IMR-90 (cell line): ENCODE measurements around the gene MOB1A. TPM values are rescaled to one million over a fixed set of nuclear protein-coding genes. Genes with fewer than 3 reads are reported as not detected.

ENCODE experiments used
- ATAC-seq: fragments of 200-7000 bp; cut with Tn5 transposase; 2 replicates; pipeline ENCODE4 v1.9.1; 2020; ENCODE audit warnings: low read depth, mild to moderate bottlenecking, moderate library complexity
- BruUV-seq: library from RNA; stranded (reverse); fragments of 400-500 nt; replicated peaks from 2 replicates; lab custom pipeline; 2021; lab: Mats Ljungman, UMichigan
- CTCF ChIA-PET: fragments of 300-600 bp; formaldehyde crosslinking; extraction: SDS; loops from one replicate; lab custom pipeline; 2021; ENCODE audit warnings: antibody characterized with exemption; lab: Yijun Ruan, JAX
- POLR2A ChIA-PET: fragments of 300-600 bp; sonication (Branson Sonifier 250); formaldehyde crosslinking; loops from one replicate; lab custom pipeline; 2022; ENCODE audit warnings: antibody characterized with exemption; ENCODE audit not compliant: unreplicated experiment; lab: Charles Lee
- DNase-seq: peaks from one replicate; pipeline ENCODE4 v3.0.0; 2013
- H2AFZ ChIP-seq: replicated peaks from 2 replicates; pipeline ENCODE3; 2013; ENCODE audit warnings: low read length, mild to moderate bottlenecking; ENCODE audit not compliant: poor library complexity
- H2AK5ac ChIP-seq: 2 replicates; pipeline ENCODE4 v1.6.1; 2013; ENCODE audit warnings: low read depth, low read length, inconsistent platforms
- H2AK9ac ChIP-seq: replicated peaks from 2 replicates; pipeline ENCODE3; 2013; ENCODE audit warnings: mild to moderate bottlenecking, low read depth, low read length, moderate library complexity; ENCODE audit not compliant: poor library complexity
- H2BK120ac ChIP-seq: 2 replicates; pipeline ENCODE4 v1.6.1; 2013; ENCODE audit warnings: low read depth, low read length, inconsistent platforms
- H2BK15ac ChIP-seq: 3 replicates; pipeline ENCODE4 v1.6.1; 2013; ENCODE audit warnings: low read depth, low read length, inconsistent platforms
- H2BK20ac ChIP-seq: 2 replicates; pipeline ENCODE4 v1.6.1; 2013; ENCODE audit warnings: low read depth, mild to moderate bottlenecking, inconsistent platforms, low read length, moderate library complexity
- H2BK5ac ChIP-seq: 2 replicates; pipeline ENCODE4 v1.6.1; 2013; ENCODE audit warnings: mild to moderate bottlenecking, low read depth, low read length, inconsistent platforms; ENCODE audit not compliant: poor library complexity, severe bottlenecking
- H3K14ac ChIP-seq: replicated peaks from 2 replicates; pipeline ENCODE4 v1.6.1; 2013; ENCODE audit warnings: low read depth, low read length, inconsistent platforms
- H3K18ac ChIP-seq: 2 replicates; pipeline ENCODE4 v1.6.1; 2013; ENCODE audit warnings: low read depth, low read length, control low read depth
- H3K23ac ChIP-seq: 2 replicates; pipeline ENCODE4 v1.6.1; 2013; ENCODE audit warnings: low read depth, low read length, inconsistent platforms
- H3K27ac ChIP-seq: 2 replicates; pipeline ENCODE4 v1.5.1; 2013; ENCODE audit warnings: mild to moderate bottlenecking, control low read depth, low read length; ENCODE audit not compliant: insufficient read depth
- H3K27me3 ChIP-seq: 2 replicates; pipeline ENCODE4 v1.6.1; 2013; ENCODE audit warnings: low read length; ENCODE audit not compliant: control insufficient read depth, insufficient read depth
- H3K36me3 ChIP-seq: 2 replicates; pipeline ENCODE4 v1.6.1; 2013; ENCODE audit warnings: low read length, mixed read lengths; ENCODE audit not compliant: control insufficient read depth, insufficient read depth
- H3K4ac ChIP-seq: 2 replicates; pipeline ENCODE4 v1.6.1; 2013; ENCODE audit warnings: low read depth, low read length, inconsistent platforms
- H3K4me1 ChIP-seq: 2 replicates; pipeline ENCODE4 v1.6.1; 2013; ENCODE audit warnings: low read length, mixed read lengths; ENCODE audit not compliant: control insufficient read depth, insufficient read depth
- H3K4me2 ChIP-seq: 2 replicates; pipeline ENCODE4 v1.6.1; 2013; ENCODE audit warnings: low read depth, mild to moderate bottlenecking, control low read depth, low read length, moderate library complexity
- H3K4me3 ChIP-seq: 2 replicates; pipeline ENCODE4 v1.5.1; 2013; ENCODE audit warnings: low read depth, mild to moderate bottlenecking, control low read depth, low read length, moderate library complexity; ENCODE audit not compliant: insufficient read depth
- H3K56ac ChIP-seq: 2 replicates; pipeline ENCODE4 v1.6.1; 2013; ENCODE audit warnings: low read length, inconsistent platforms; ENCODE audit not compliant: insufficient read depth; ENCODE audit errors: extremely low read depth
- H3K79me1 ChIP-seq, 2 experiments: 2 replicates each; pipeline ENCODE4 v1.6.1; 2013; ENCODE audit warnings: low read length in 2 of 2, inconsistent platforms in 1 of 2, low read depth in 1 of 2
- H3K9ac ChIP-seq: 2 replicates; pipeline ENCODE4 v1.6.1; 2013; ENCODE audit warnings: low read depth, low read length, control low read depth
- H3K9me1 ChIP-seq: 2 replicates; pipeline ENCODE4 v1.6.1; 2013; ENCODE audit warnings: low read length, inconsistent platforms; ENCODE audit not compliant: insufficient read depth
- H3K9me3 ChIP-seq: 2 replicates; pipeline ENCODE4 v1.6.1; 2013; ENCODE audit warnings: low read length; ENCODE audit not compliant: control insufficient read depth, insufficient read depth
- H4K20me1 ChIP-seq: 2 replicates; pipeline ENCODE4 v1.6.1; 2013; ENCODE audit warnings: low read length, inconsistent platforms; ENCODE audit not compliant: insufficient read depth
- H4K5ac ChIP-seq: 2 replicates; pipeline ENCODE4 v1.6.1; 2013; ENCODE audit warnings: mild to moderate bottlenecking, low read depth, low read length, control low read depth
- H4K8ac ChIP-seq, 2 experiments: 2 replicates each; pipeline ENCODE4 v1.6.1; 2013; ENCODE audit warnings: low read depth in 2 of 2, low read length in 2 of 2, control low read depth in 1 of 2, inconsistent platforms in 1 of 2
- H4K91ac ChIP-seq: 2 replicates; pipeline ENCODE4 v1.6.1; 2013; ENCODE audit warnings: low read depth, low read length, inconsistent platforms; ENCODE audit not compliant: insufficient read depth
- BHLHE40 ChIP-seq: fragments of 150-350 bp; IDR thresholded peaks from 2 replicates; pipeline ENCODE4 v1.6.1; 2016; ENCODE audit warnings: mild to moderate bottlenecking, low read depth, low read length
- CEBPB ChIP-seq: IDR thresholded peaks from 2 replicates; pipeline ENCODE4 v1.6.1; 2012; ENCODE audit warnings: low read depth, low read length, improper control_type of control experiment
- CHD1 ChIP-seq: IDR thresholded peaks from 2 replicates; pipeline ENCODE4 v1.6.1; 2012; ENCODE audit warnings: low read depth, low read length, improper control_type of control experiment
- CTCF ChIP-seq: conservative IDR thresholded peaks from 2 replicates; pipeline ENCODE4 v1.5.1; 2012; ENCODE audit warnings: mild to moderate bottlenecking, low read depth, low read length, improper control_type of control experiment
- FOS ChIP-seq: fragments of 150-350 bp; IDR thresholded peaks from 2 replicates; pipeline ENCODE4 v1.6.1; 2016; ENCODE audit warnings: low read depth, low read length
- MAFK ChIP-seq: IDR thresholded peaks from 2 replicates; pipeline ENCODE4 v1.6.1; 2012; ENCODE audit warnings: low read depth, low read length, improper control_type of control experiment
- MAZ ChIP-seq: IDR thresholded peaks from 2 replicates; pipeline ENCODE4 v1.6.1; 2012; ENCODE audit warnings: low read depth, mild to moderate bottlenecking, low read length, improper control_type of control experiment, moderate library complexity, borderline replicate concordance
- MXI1 ChIP-seq: IDR thresholded peaks from 2 replicates; pipeline ENCODE4 v1.6.1; 2012; ENCODE audit warnings: low read depth, mild to moderate bottlenecking, low read length, moderate library complexity, borderline replicate concordance
- NFE2L2 ChIP-seq: fragments of 150-350 bp; IDR thresholded peaks from 2 replicates; pipeline ENCODE4 v1.6.1; 2016; ENCODE audit warnings: low read depth, mild to moderate bottlenecking, low read length
- POLR2A ChIP-seq: IDR thresholded peaks from 2 replicates; pipeline ENCODE4 v1.6.1; 2012; ENCODE audit warnings: mild to moderate bottlenecking, low read depth, low read length
- RAD21 ChIP-seq: IDR thresholded peaks from 2 replicates; pipeline ENCODE4 v1.6.1; 2012; ENCODE audit warnings: low read length, improper control_type of control experiment
- RCOR1 ChIP-seq: IDR thresholded peaks from 2 replicates; pipeline ENCODE4 v1.6.1; 2012; ENCODE audit warnings: mild to moderate bottlenecking, low read length, improper control_type of control experiment; ENCODE audit not compliant: insufficient replicate concordance
- RFX5 ChIP-seq: IDR thresholded peaks from 2 replicates; pipeline ENCODE4 v1.8.0; 2012; ENCODE audit warnings: low read depth, mild to moderate bottlenecking, low read length, moderate library complexity
- SMC3 ChIP-seq: fragments of 150-350 bp; IDR thresholded peaks from 2 replicates; pipeline ENCODE4 v1.6.1; 2016; ENCODE audit warnings: low read depth, mild to moderate bottlenecking, antibody characterized with exemption, low read length, moderate library complexity
- USF2 ChIP-seq: fragments of 150-350 bp; IDR thresholded peaks from 2 replicates; pipeline ENCODE4 v1.6.1; 2017; ENCODE audit warnings: mild to moderate bottlenecking, antibody characterized with exemption, low read length, low read depth
- WGBS, 2 experiments: methylation state at CpG; one replicate each; pipeline versions ENCODE4 v1.1.5 to v1.1.7; 2013; ENCODE audit warnings: missing lambda C conversion rate in 2 of 2; ENCODE audit not compliant: insufficient read length in 1 of 2; ENCODE audit errors: extremely low coverage in 2 of 2; 5-methylcytosine and 5-hydroxymethylcytosine counted together
- dilution Hi-C: fragments of 300-500 bp; cut with HindIII; formaldehyde crosslinking; loops from one replicate; pipeline ENCODE4 v1.14.3; 2018; ENCODE audit warnings: low sequenced_read_pairs; ENCODE audit not compliant: unreplicated experiment
- in situ Hi-C: fragments of 300-500 bp; cut with MboI; formaldehyde crosslinking; loops from 3 replicates; pipeline ENCODE4 v1.14.3; 2019; ENCODE audit warnings: low sequenced_read_pairs, inconsistent platforms, mixed read lengths
- intact Hi-C: fragments of 100-400 bp; cut with micrococcal nuclease; formaldehyde crosslinking; loops from 2 replicates; pipeline ENCODE4 v1.10.0; 2022
- polyA plus RNA-seq, 3 experiments: library from polyadenylated mRNA; depleted of rRNA; stranded (reverse); fragments of >200 nt; gene quantifications; 2 replicates each; pipeline ENCODE4 v1.2.3, GENCODE V29; 2012; ENCODE audit warnings: low replicate concordance in 1 of 3
- total RNA-seq: library from RNA; depleted of rRNA; stranded (reverse); fragments of >200 nt; gene quantifications from 2 replicates; pipeline ENCODE4 v1.2.3, GENCODE V29; 2012

MOB1A gene
- total and polyA plus RNA-seq, 2 of the 4 experiments (the other 2 are of a cell fraction): 21.0 to 60.8 TPM

- no peaks in the 10 kb centered on the region; the same call in 1 of the 2 replicates for H3K36me3 ChIP-seq
- WGBS, 2 experiments: 80% methylated on average over 1 of the region's 4 CpGs; no CpG with 5 or more reads in 1 of the 2 experiments
- H2AK5ac ChIP-seq: no peak overlapping the region
- dilution Hi-C loops (no loop called here), in situ Hi-C loops (no loop called here), intact Hi-C loops (no loop called here)
- H2BK5ac ChIP-seq: no peak overlapping the region
- H4K5ac ChIP-seq: no peak overlapping the region
- no peak overlapping the region for H4K91ac ChIP-seq
- peaks cover 4% of the 10 kb centered on the region; the same call in 1 of the 2 replicates for H3K27me3 ChIP-seq
- H2BK20ac ChIP-seq: no peak overlapping the region
- no peak overlapping the region for H2BK120ac ChIP-seq
- H2AFZ ChIP-seq: no peak overlapping the region
- no peak overlapping the region for H3K4me3 ChIP-seq
- H2AK9ac ChIP-seq: no peak overlapping the region
- BruUV-seq: no TSS peak
- no peaks in the 10 kb centered on the region for H3K79me1 ChIP-seq
- H4K8ac ChIP-seq: no peak overlapping the region
- ATAC-seq (no peak), DNase-seq (no peak)
- H3K18ac ChIP-seq: no peak overlapping the region
- no peaks in the 10 kb centered on the region for H3K9me3 ChIP-seq
- H3K4me1 ChIP-seq: peaks cover 2% of the 10 kb centered on the region; the same call in 1 of the 2 replicates
- H2BK15ac ChIP-seq: no peak overlapping the region
- no peak overlapping the region for H3K14ac ChIP-seq
- H3K9me1 ChIP-seq: peaks cover 7% of the 10 kb centered on the region; the same call in 1 of the 2 replicates
- H3K27ac ChIP-seq: no peak overlapping the region
- H4K20me1 ChIP-seq: peaks cover 7% of the 10 kb centered on the region; the same call in 1 of the 2 replicates
- no peak overlapping the region for H3K4ac ChIP-seq
- no peak overlapping the region for H3K9ac ChIP-seq
- no peak overlapping the region for H3K23ac ChIP-seq
- H3K4me2 ChIP-seq: no peak overlapping the region
- no peak overlapping the region for H3K56ac ChIP-seq
- ChIA-PET CTCF (no interaction called here), POLR2A (no interaction called here)
- no peak for TF ChIP-seq MAFK
- TF ChIP-seq CEBPB: no peak
- TF ChIP-seq RFX5: no peak
- TF ChIP-seq RCOR1: no peak
- no peak for TF ChIP-seq MAZ
- TF ChIP-seq SMC3: no peak
- no peak for TF ChIP-seq RAD21
- no peak for TF ChIP-seq NFE2L2
- TF ChIP-seq CHD1: no peak
- TF ChIP-seq BHLHE40: no peak
- TF ChIP-seq POLR2A: no peak
- no peak for TF ChIP-seq USF2
- TF ChIP-seq FOS: no peak
- TF ChIP-seq CTCF: no peak
- TF ChIP-seq MXI1: no peak
Observed at GRCh38 chr2:74225698-74226459, 47.2 kb upstream of the MOB1A start.
